ENCODE measurements around the gene TBC1D24. TPM values are rescaled to one million over a fixed set of nuclear protein-coding genes. Genes with fewer than 3 reads are reported as not detected.

The TBC1D24 gene
- total RNA-seq, 2 donors from 2014 or later: 4.4 to 8.4 TPM

GRCh38 chr16:2520097-2520783 lies 45.3 kb downstream of the TBC1D24 start, which contains the start of gene AMDHD2:
TSS of gene AMDHD2 (plus strand) at chr16:2520371. CDS start at chr16:2520459, 88 bp downstream.
- peaks cover 9% of the 10 kb centered on the region for H3K36me3 Mint-ChIP-seq (ENCODE audit: low read depth)
- peaks cover 44% of the 10 kb centered on the region for H3K4me1 Mint-ChIP-seq
- peak within 1 kb of the TSS; percentile 91 for H3K27ac Mint-ChIP-seq
- DNase-seq (peak; percentile 83 to 89 (median 87)), ATAC-seq (peak; percentile 62)
- peak within 1 kb of the TSS; percentile 92 for H3K4me3 Mint-ChIP-seq
- no peaks in the 10 kb centered on the region for H3K27me3 Mint-ChIP-seq
- H3K9me3 ChIP-seq (ENCODE audit: control insufficient read depth, low read length, poor library complexity, severe bottlenecking): no peaks in the 10 kb centered on the region

DNA sequence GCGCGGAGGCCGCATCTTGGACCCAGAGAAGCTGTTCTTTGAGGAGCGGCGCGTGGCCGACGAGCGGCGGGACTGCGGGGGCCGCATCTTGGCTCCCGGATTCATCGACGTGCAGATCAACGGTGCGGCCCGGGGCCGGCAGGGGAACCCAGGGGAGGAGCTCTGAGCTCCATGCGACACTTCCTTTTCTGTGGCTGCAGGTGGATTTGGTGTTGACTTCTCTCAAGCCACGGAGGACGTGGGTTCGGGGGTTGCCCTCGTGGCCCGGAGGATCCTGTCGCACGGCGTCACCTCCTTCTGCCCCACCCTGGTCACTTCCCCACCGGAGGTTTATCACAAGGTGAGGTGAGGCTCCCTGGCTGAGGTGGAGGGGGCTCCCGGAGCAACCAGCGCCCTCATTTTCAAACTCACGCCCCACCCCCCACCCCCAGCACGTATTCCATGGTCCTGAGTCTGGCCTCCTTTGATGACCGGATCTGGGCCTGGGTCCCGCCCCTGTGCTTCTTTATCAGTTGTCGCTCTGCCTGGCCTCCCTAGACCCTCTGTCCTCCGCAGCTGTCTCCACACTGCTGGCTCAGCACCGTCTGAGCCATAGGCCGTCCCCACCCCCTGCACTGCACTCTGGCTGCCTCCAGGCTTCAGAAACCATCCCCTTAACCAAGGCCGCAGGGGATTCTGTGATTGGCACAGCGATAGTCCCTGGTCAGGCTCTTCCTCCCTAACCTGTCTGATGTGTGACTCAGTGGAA lies 46.0 kb downstream of the TBC1D24 start:
- Mint-ChIP-seq H3K4me3 (peak overlapping the region; percentile 92), H3K27me3 (no peaks in the 10 kb centered on the region), H3K4me1 (peaks cover 37% of the 10 kb centered on the region), H3K27ac (peak overlapping the region; percentile 91), H3K36me3 (ENCODE audit: low read depth) (peaks cover 9% of the 10 kb centered on the region)
- ATAC-seq: peak; percentile 84
- no peaks in the 10 kb centered on the region for H3K9me3 ChIP-seq (ENCODE audit: control insufficient read depth, low read length, poor library complexity, severe bottlenecking)
- DNase-seq: peak; percentile 58 to 73 (median 64)

GRCh38 chr16:2523801-2524231 lies 48.9 kb downstream of the TBC1D24 start:
- no peaks in the 10 kb centered on the region for H3K9me3 ChIP-seq (ENCODE audit: control insufficient read depth, low read length, poor library complexity, severe bottlenecking)
- peaks cover 7% of the 10 kb centered on the region for H3K36me3 Mint-ChIP-seq (ENCODE audit: low read depth)

GRCh38 chr16:2524339-2524938 lies 49.5 kb downstream of the TBC1D24 start:
- peaks cover 7% of the 10 kb centered on the region for H3K36me3 Mint-ChIP-seq (ENCODE audit: low read depth)

More at GRCh38 chr16:2523801-2524231, 48.9 kb downstream of the TBC1D24 start:
- H3K4me3 Mint-ChIP-seq: no peak overlapping the region
- H3K4me1 Mint-ChIP-seq: peaks cover 20% of the 10 kb centered on the region
- peak overlapping the region; percentile 80 for H3K27ac Mint-ChIP-seq
- no peak for ATAC-seq
- no peak for DNase-seq
- no peaks in the 10 kb centered on the region for H3K27me3 Mint-ChIP-seq

GRCh38 chr16:2526135-2526534 lies 51.2 kb downstream of the TBC1D24 start:
- no peaks in the 10 kb centered on the region for H3K9me3 ChIP-seq (ENCODE audit: control insufficient read depth, low read length, poor library complexity, severe bottlenecking)
- Mint-ChIP-seq H3K36me3 (ENCODE audit: low read depth) (peaks cover 5% of the 10 kb centered on the region), H3K27me3 (no peaks in the 10 kb centered on the region), H3K27ac (no peak overlapping the region), H3K4me1 (peaks cover 14% of the 10 kb centered on the region), H3K4me3 (no peak overlapping the region)
- peak in 1 of 3 donors; percentile 1 for DNase-seq
- no peak for ATAC-seq

More at GRCh38 chr16:2524339-2524938, 49.5 kb downstream of the TBC1D24 start:
- Mint-ChIP-seq H3K4me1 (peaks cover 17% of the 10 kb centered on the region), H3K27me3 (no peaks in the 10 kb centered on the region), H3K4me3 (no peak overlapping the region), H3K27ac (peak overlapping the region; percentile 47)
- no peak for ATAC-seq
- H3K9me3 ChIP-seq (ENCODE audit: control insufficient read depth, low read length, poor library complexity, severe bottlenecking): no peaks in the 10 kb centered on the region
- no peak for DNase-seq

DNA sequence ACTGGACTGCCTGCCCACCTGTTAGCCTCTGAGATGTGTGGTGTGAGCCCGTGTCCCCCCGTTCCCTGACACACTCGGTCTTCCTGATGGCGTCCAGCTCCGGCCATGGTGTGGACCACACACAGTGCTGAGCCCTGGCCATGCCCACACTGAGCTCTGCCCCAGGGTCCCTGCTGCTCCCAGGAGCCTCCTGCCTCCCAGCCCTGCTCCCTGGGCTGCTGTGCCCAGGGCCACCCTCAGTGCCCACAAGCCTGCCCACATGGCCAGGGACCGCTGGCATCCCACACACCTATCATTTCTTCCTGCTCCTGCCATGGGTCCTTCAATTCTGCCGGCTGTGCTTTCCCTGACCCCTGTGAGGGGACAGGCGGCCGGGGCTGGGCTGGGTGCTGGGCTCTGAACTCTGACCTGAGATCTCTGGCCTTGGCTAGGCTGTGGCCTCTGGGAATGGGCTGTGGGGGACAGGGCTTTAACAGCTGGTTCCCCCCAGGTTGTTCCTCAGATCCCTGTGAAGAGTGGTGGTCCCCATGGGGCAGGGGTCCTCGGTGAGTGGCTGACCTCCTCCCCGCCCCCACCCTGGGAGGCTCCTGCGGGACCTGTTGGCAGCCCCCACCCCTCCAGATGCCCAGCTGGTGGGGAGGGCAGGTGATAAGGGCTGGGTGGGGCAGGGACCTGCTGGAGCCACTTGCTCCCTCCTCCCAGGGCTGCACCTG lies 52.3 kb downstream of the TBC1D24 start:
- H3K4me1 Mint-ChIP-seq: peaks cover 15% of the 10 kb centered on the region
- H3K4me3 Mint-ChIP-seq: peak overlapping the region; percentile 61
- H3K27me3 Mint-ChIP-seq: no peaks in the 10 kb centered on the region
- H3K36me3 Mint-ChIP-seq (ENCODE audit: low read depth): peaks cover 5% of the 10 kb centered on the region
- DNase-seq (no peak), ATAC-seq (no peak)
- H3K9me3 ChIP-seq (ENCODE audit: control insufficient read depth, low read length, poor library complexity, severe bottlenecking): no peaks in the 10 kb centered on the region
- H3K27ac Mint-ChIP-seq: no peak overlapping the region

GRCh38 chr16:2527784-2528100 lies 52.8 kb downstream of the TBC1D24 start:
- no peaks in the 10 kb centered on the region for H3K27me3 Mint-ChIP-seq
- ATAC-seq: no peak
- DNase-seq: no peak
- no peaks in the 10 kb centered on the region for H3K9me3 ChIP-seq (ENCODE audit: control insufficient read depth, low read length, poor library complexity, severe bottlenecking)
- H3K4me1 Mint-ChIP-seq: peaks cover 20% of the 10 kb centered on the region
- no peak overlapping the region for H3K4me3 Mint-ChIP-seq
- no peak overlapping the region for H3K27ac Mint-ChIP-seq
- H3K36me3 Mint-ChIP-seq (ENCODE audit: low read depth): peaks cover 7% of the 10 kb centered on the region

DNA sequence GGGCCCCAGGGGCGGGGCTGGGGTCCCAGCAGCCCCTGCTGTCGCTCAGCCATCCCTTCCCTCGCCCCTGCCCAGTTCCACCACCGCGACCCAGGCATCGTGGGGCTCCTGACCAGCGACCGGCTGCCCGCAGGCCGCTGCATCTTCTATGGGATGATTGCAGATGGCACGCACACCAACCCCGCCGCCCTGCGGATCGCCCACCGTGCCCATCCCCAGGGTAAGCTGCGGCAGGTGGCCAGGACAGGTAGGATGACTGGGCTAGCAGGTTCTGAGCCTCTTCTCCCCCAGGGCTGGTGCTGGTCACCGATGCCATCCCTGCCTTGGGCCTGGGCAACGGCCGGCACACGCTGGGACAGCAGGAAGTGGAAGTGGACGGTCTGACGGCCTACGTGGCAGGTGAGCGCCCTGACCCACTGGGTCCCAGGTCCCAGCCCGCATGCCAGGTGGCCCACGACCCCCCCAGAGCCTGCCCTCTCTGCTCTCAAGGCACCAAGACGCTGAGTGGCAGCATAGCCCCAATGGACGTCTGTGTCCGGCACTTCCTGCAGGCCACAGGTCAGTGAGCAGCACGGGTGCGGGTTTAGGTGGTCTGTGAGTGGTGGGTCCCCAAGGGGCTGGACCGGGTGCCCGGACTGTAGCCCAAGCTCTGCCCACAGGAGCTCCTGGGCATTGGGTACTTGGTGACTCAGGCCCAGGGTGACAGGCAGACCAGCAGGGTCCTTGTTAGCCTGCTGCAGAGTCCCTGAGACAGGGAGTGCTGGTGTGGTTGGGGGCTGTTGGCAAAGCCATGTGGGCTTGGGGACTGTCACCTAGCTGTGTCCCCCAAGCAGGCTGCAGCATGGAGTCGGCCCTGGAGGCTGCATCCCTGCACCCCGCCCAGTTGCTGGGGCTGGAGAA lies 53.5 kb downstream of the TBC1D24 start:
- DNase-seq (no peak), ATAC-seq (no peak)
- peaks cover 7% of the 10 kb centered on the region for H3K36me3 Mint-ChIP-seq (ENCODE audit: low read depth)
- H3K9me3 ChIP-seq (ENCODE audit: control insufficient read depth, low read length, poor library complexity, severe bottlenecking): no peaks in the 10 kb centered on the region
- H3K27me3 Mint-ChIP-seq: no peaks in the 10 kb centered on the region
- peak overlapping the region; percentile 21 for H3K4me3 Mint-ChIP-seq
- peaks cover 22% of the 10 kb centered on the region for H3K4me1 Mint-ChIP-seq
- H3K27ac Mint-ChIP-seq: no peak overlapping the region

DNA sequence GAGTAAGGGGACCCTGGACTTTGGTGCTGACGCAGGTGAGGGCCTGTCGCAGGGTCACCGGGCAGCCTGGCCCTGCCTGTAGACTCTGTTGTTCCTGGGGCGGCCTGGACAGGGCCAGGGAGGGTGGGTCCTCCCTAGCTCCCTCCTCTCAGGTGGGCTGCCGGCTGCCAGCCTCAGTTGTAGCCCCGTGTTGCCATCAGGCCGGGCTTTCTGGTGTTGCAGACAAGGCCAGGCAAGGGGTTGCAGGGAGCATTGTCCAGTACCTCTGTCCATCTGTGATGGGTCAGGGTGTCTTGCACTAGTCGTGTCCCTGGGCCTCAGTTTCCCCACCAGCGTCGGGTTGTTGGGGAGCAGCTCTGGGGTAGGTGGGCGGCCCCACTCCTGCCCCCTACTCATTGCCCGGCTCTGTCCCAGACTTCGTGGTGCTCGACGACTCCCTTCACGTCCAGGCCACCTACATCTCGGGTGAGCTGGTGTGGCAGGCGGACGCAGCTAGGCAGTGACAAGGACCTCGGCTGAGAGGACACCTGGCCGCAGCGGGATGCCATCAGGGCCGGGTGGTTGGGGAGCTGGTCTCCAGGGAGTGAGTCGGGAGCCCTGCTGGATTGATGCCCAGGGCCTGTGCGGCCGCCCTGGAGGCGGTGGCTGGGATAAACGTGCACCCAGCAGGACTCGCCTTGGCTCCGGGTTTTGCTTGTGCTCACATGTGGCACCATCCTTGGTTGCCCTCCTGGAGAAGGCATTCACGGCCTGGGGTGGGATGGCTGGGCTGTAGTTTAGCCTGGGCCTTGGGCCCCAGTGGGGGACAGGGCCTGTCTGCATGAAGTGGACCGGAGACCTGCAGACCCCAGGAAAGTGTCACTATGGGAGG lies 54.4 kb downstream of the TBC1D24 start:
- no peak for ATAC-seq
- H3K36me3 Mint-ChIP-seq (ENCODE audit: low read depth): peaks cover 5% of the 10 kb centered on the region
- peak overlapping the region; percentile 96 for H3K27ac Mint-ChIP-seq
- peaks cover 21% of the 10 kb centered on the region for H3K4me1 Mint-ChIP-seq
- no peaks in the 10 kb centered on the region for H3K27me3 Mint-ChIP-seq
- DNase-seq: no peak
- peak overlapping the region; percentile 39 for H3K4me3 Mint-ChIP-seq
- no peaks in the 10 kb centered on the region for H3K9me3 ChIP-seq (ENCODE audit: control insufficient read depth, low read length, poor library complexity, severe bottlenecking)

GRCh38 chr16:2529961-2530628 lies 55.2 kb downstream of the TBC1D24 start:
- Mint-ChIP-seq H3K4me1 (peaks cover 17% of the 10 kb centered on the region), H3K36me3 (ENCODE audit: low read depth) (peaks cover 4% of the 10 kb centered on the region), H3K27ac (peak overlapping the region; percentile 96), H3K27me3 (no peaks in the 10 kb centered on the region), H3K4me3 (peak overlapping the region; percentile 39)
- ATAC-seq (no peak), DNase-seq (no peak)
- no peaks in the 10 kb centered on the region for H3K9me3 ChIP-seq (ENCODE audit: control insufficient read depth, low read length, poor library complexity, severe bottlenecking)

DNA sequence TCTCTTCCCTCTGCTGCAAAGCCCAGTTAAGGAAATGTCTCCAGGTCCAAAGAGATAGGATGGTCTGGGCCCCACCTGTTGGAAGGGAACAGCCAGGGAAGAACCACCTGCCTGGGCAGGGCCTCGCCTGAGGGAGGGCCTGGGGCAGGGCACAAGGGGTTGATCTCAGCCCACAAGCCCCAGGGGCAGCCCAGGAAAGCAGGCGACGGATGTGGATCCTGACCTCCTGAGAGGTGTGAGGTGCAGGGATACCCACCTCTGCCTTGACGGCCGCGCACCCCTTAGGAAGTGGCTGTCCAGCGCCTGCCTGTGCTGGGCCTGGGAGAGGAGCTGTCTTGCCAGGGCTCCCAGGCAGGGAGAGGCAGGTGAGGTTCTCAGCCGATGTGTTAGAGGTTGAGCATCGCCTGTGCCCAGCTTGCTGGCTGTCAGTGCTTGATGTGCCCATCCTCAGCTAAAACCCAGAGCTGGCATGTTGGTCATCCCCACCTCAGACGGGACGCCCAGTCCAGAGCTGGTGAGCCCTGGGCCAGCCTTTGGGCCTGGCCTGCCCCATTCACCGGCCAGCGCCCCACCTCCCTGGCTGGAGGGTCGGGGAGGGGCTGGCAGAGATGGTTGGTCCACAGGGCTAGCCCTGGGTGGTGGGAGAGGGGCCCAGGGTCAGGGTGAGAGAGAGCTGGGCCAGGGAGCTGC lies 55.8 kb downstream of the TBC1D24 start:
- Mint-ChIP-seq H3K4me1 (peaks cover 17% of the 10 kb centered on the region), H3K27ac (peak overlapping the region; percentile 96), H3K4me3 (peak overlapping the region; percentile 97), H3K36me3 (ENCODE audit: low read depth) (peaks cover 4% of the 10 kb centered on the region), H3K27me3 (no peaks in the 10 kb centered on the region)
- DNase-seq (no peak), ATAC-seq (no peak)
- H3K9me3 ChIP-seq (ENCODE audit: control insufficient read depth, low read length, poor library complexity, severe bottlenecking): no peaks in the 10 kb centered on the region
